HepG2 (cell line): ENCODE data around the gene LRP1B. TPM values are rescaled to one million over a fixed set of nuclear protein-coding genes. Genes with fewer than 3 reads are reported as not detected.

ENCODE experiments used
- ATAC-seq: fragments of 200-7000 bp; cut with Tn5 transposase; 3 replicates; pipeline ENCODE4 v1.9.1; 2020; ENCODE audit warnings: mild to moderate bottlenecking, moderate library complexity
- BruUV-seq: library from RNA; stranded (reverse); fragments of 400-500 nt; replicated peaks from 2 replicates; lab custom pipeline; 2021; lab: Mats Ljungman, UMichigan
- CTCF ChIA-PET: fragments of 300-600 bp; formaldehyde crosslinking; extraction: SDS; loops from one replicate; lab custom pipeline; 2021; ENCODE audit warnings: low total read pairs, inconsistent platforms, low intra/inter-chr PET ratio; lab: Yijun Ruan, JAX
- POLR2A ChIA-PET: fragments of 350-600 bp; sonication (Branson Sonifier 250); formaldehyde crosslinking; loops from one replicate; lab custom pipeline; 2020; ENCODE audit warnings: antibody characterized with exemption, inconsistent platforms; lab: Yijun Ruan, JAX
- DNase-seq: peaks from one replicate; pipeline ENCODE4 v3.0.0-alpha.2; 2015; ENCODE audit warnings: low spot score
- FAIRE-seq: peaks from 3 replicates; lab custom pipeline; 2011; peaks lifted over from hg19 to GRCh38; lab: Jason Lieb, UNC
- H2AFZ ChIP-seq: one replicate; pipeline ENCODE4 v1.6.1; 2011; ENCODE audit warnings: low read length, inconsistent platforms
- H3K27ac ChIP-seq: fragments of 300-600 bp; 3 replicates; pipeline ENCODE4 v1.8.0; 2011; ENCODE audit warnings: mixed run types, mild to moderate bottlenecking, mixed read lengths, low read length, inconsistent platforms; ENCODE audit not compliant: insufficient read depth; ENCODE audit errors: extremely low read length
- H3K27me3 ChIP-seq, 2 experiments: fragments of 200-600 bp in 1 of 2; 2 replicates in 1 of 2; 3 replicates in 1 of 2; pipeline versions ENCODE4 v1.6.0 to v1.8.0; 2011; ENCODE audit warnings: low read length in 2 of 2, mild to moderate bottlenecking in 2 of 2, moderate library complexity in 2 of 2, inconsistent platforms in 1 of 2; ENCODE audit not compliant: insufficient read depth in 2 of 2, control insufficient read depth in 1 of 2
- H3K36me3 ChIP-seq, 2 experiments: fragments of 200-600 bp in 1 of 2; replicated peaks in 1 of 2; 2 replicates in 1 of 2; 3 replicates in 1 of 2; pipeline versions ENCODE4 v1.5.1 to v1.8.0; 2011; ENCODE audit warnings: low read length in 2 of 2, inconsistent platforms in 1 of 2; ENCODE audit not compliant: insufficient read depth in 2 of 2, control insufficient read depth in 1 of 2
- H3K4me1 ChIP-seq: 2 replicates; pipeline ENCODE4 v1.5.1; 2012; ENCODE audit warnings: low read length, inconsistent platforms; ENCODE audit not compliant: insufficient read depth
- H3K4me2 ChIP-seq: 2 replicates; pipeline ENCODE4 v1.6.0; 2011; ENCODE audit warnings: low read depth, low read length, inconsistent platforms
- H3K4me3 ChIP-seq, 3 experiments: fragments of 200-600 bp in 1 of 3; sonication (generic), shearing (Covaris generic) in 1 of 3; replicated peaks in 1 of 3; 2 replicates each; pipeline ENCODE4 v1.5.1; 2011 to 2016; ENCODE audit warnings: low read length in 3 of 3, inconsistent platforms in 2 of 3, low read depth in 2 of 3, mild to moderate bottlenecking in 2 of 3, control low read depth in 1 of 3, mixed read lengths in 1 of 3; ENCODE audit not compliant: insufficient read depth in 1 of 3
- H3K79me2 ChIP-seq: one replicate; pipeline ENCODE4 v1.6.1; 2011; ENCODE audit warnings: low read length, inconsistent platforms; ENCODE audit not compliant: insufficient read depth
- H3K9ac ChIP-seq: 2 replicates; pipeline ENCODE4 v1.6.0; 2011; ENCODE audit warnings: mild to moderate bottlenecking, low read depth, low read length, inconsistent platforms; ENCODE audit not compliant: insufficient read depth
- H3K9me3 ChIP-seq: 2 replicates; pipeline ENCODE4 v1.5.1; 2012; ENCODE audit warnings: mild to moderate bottlenecking, low read length
- H4K20me1 ChIP-seq: 2 replicates; pipeline ENCODE4 v1.6.0; 2011; ENCODE audit warnings: inconsistent platforms, mild to moderate bottlenecking, low read length, moderate library complexity; ENCODE audit not compliant: insufficient read depth
- CEBPB ChIP-seq: IDR thresholded peaks from 2 replicates; pipeline ENCODE4 v1.6.1; 2011; ENCODE audit warnings: low read depth, low read length, improper control_type of control experiment, borderline replicate concordance
- FOSL2 ChIP-seq: sonication (generic); formaldehyde crosslinking; IDR thresholded peaks from 2 replicates; pipeline ENCODE4 v1.4.0; 2020; ENCODE audit warnings: missing genetic modification reagents
- HOMEZ ChIP-seq: IDR thresholded peaks from 2 replicates; pipeline ENCODE4 v1.6.1; 2016; ENCODE audit warnings: low read depth
- ISL2 ChIP-seq: sonication (generic); formaldehyde crosslinking; IDR thresholded peaks from 2 replicates; pipeline ENCODE4 v1.5.0; 2020; ENCODE audit warnings: missing genetic modification reagents
- MAFF ChIP-seq: IDR thresholded peaks from 2 replicates; pipeline ENCODE4 v1.6.1; 2011; ENCODE audit warnings: low read depth, low read length, improper control_type of control experiment
- MAFK ChIP-seq, 2 experiments: IDR thresholded peaks in 1 of 2; conservative IDR thresholded peaks in 1 of 2; 2 replicates each; pipeline ENCODE4 v1.6.1; 2011; ENCODE audit warnings: improper control_type of control experiment in 2 of 2, low read length in 2 of 2
- NFE2 ChIP-seq: sonication (generic); formaldehyde crosslinking; IDR thresholded peaks from 2 replicates; pipeline ENCODE4 v1.4.0; 2020; ENCODE audit warnings: missing genetic modification reagents
- NFE2L2 ChIP-seq: fragments of 150-350 bp; IDR thresholded peaks from 2 replicates; pipeline ENCODE4 v1.6.1; 2014; ENCODE audit warnings: low read length
- RXRA ChIP-seq: sonication (generic); formaldehyde crosslinking; IDR thresholded peaks from 2 replicates; pipeline ENCODE4 v1.5.1; 2020; ENCODE audit warnings: missing genetic modification reagents
- SATB2 ChIP-seq: sonication (generic); formaldehyde crosslinking; IDR thresholded peaks from 2 replicates; pipeline ENCODE4 v1.5.0; 2020; ENCODE audit warnings: missing genetic modification reagents
- STAG1 ChIP-seq: sonication (generic); formaldehyde crosslinking; IDR thresholded peaks from 2 replicates; pipeline ENCODE4 v1.4.0; 2020; ENCODE audit warnings: missing genetic modification reagents
- TAF15 ChIP-seq: fragments of 200-400 bp; formaldehyde crosslinking; IDR thresholded peaks from one replicate; pipeline ENCODE4 v1.6.1; 2018; ENCODE audit warnings: mild to moderate bottlenecking, low read depth, low read length; ENCODE audit not compliant: poor library complexity, severe bottlenecking
- ZFP82 ChIP-seq: sonication (generic); formaldehyde crosslinking; IDR thresholded peaks from 2 replicates; pipeline ENCODE4 v1.5.1; 2020; ENCODE audit warnings: mild to moderate bottlenecking, missing genetic modification reagents, borderline replicate concordance
- ZNF160 ChIP-seq: sonication (generic); formaldehyde crosslinking; IDR thresholded peaks from 2 replicates; pipeline ENCODE4 v1.8.0; 2022; ENCODE audit warnings: mild to moderate bottlenecking, inconsistent platforms, missing genetic modification reagents
- ZNF253 ChIP-seq: sonication (generic); formaldehyde crosslinking; IDR thresholded peaks from 2 replicates; pipeline ENCODE4 v1.8.0; 2022; ENCODE audit warnings: mild to moderate bottlenecking, missing genetic modification reagents, borderline replicate concordance
- ZNF292 ChIP-seq: sonication (generic); formaldehyde crosslinking; IDR thresholded peaks from 2 replicates; pipeline ENCODE4 v1.8.1; 2022; ENCODE audit warnings: mild to moderate bottlenecking, low read depth, missing genetic modification reagents, borderline replicate concordance
- ZNF816 ChIP-seq: sonication (generic); formaldehyde crosslinking; IDR thresholded peaks from 2 replicates; pipeline ENCODE4 v1.8.0; 2022; ENCODE audit warnings: missing genetic modification reagents, mild to moderate bottlenecking, borderline replicate concordance
- WGBS: methylation state at CpG from one replicate; pipeline ENCODE4 v1.1.6; 2017; ENCODE audit warnings: low lambda C conversion rate; 5-methylcytosine and 5-hydroxymethylcytosine counted together
- in situ Hi-C: cut with HindIII; loops from 2 replicates; pipeline ENCODE4 v1.10.0; 2017; ENCODE audit warnings: low pct_unique_long_range_greater_than_20kb; ENCODE audit not compliant: extremely low pct_ligation_motif_present
- intact Hi-C: fragments of 100-400 bp; cut with micrococcal nuclease; formaldehyde crosslinking; loops from one replicate; pipeline ENCODE4 v1.10.0; 2022; ENCODE audit not compliant: unreplicated experiment
- polyA plus RNA-seq, 8 experiments: library from polyadenylated mRNA; depleted of rRNA in 3 of 8; stranded (reverse) in 7 of 8; unstranded in 1 of 8; fragments of >200 nt; fragmentation: Illumina TruSeq in 4 of 8; extraction: Trizol in 4 of 8; gene quantifications; 2 replicates each; pipeline versions ENCODE4 v1.2.1 to v1.2.3, GENCODE V29; 2011 to 2016; ENCODE audit warnings: low read depth in 4 of 8, missing spikeins in 1 of 8, mixed read lengths in 1 of 8; ENCODE audit not compliant: insufficient read depth in 1 of 8
- total RNA-seq, 5 experiments: library from RNA; depleted of rRNA; stranded (reverse); fragments of >200 nt; fragmentation: Illumina TruSeq; extraction: Trizol; gene quantifications; 2 replicates each; pipeline ENCODE4 v1.2.3, GENCODE V29; 2016; ENCODE audit warnings: low read depth in 1 of 5
- TF ChIP-seq, protein P1 (sequence below): sonication (generic); formaldehyde crosslinking; IDR thresholded peaks from 2 replicates; pipeline ENCODE4 v1.5.0; 2020; ENCODE audit warnings: mild to moderate bottlenecking, missing genetic modification reagents, moderate library complexity

LRP1B gene
- total and polyA plus RNA-seq, 2 of the 13 experiments (the other 11 are each of a cell fraction or from before 2014, with no cell fraction given): 0.04 TPM; not detected in 1

DNA sequence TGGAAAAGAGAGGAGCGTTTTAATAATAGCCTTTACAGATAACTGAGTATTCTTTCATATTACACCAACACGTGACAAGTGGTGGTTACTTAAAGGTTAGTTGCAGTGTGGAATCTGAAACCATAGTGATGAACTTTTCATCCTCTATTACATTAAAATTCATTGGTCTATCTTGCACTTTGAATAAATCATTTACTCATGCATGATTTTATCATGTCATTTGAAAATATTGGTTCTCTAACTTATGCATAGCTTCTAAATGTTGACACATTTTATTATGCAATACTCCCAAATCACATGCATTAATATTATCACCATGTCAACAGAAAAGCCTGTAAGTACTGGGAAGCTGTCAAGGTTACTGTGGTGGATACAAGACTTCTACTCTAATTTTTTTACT, 1432.2 kb downstream of the LRP1B start:
- no peak for DNase-seq
- in situ Hi-C loops: no loop called here
- WGBS: 2% methylated on average over 2 of the region's 2 CpGs
- no peak for ATAC-seq
- no peak for FAIRE-seq
- no peak overlapping the region for H3K4me2 ChIP-seq
- H3K79me2 ChIP-seq: no peaks in the 10 kb centered on the region
- no peak overlapping the region for H2AFZ ChIP-seq
- no TSS peak for BruUV-seq
- no peak for TF ChIP-seq ZFP82 (CRISPR knock-in tag)
- no peak for TF ChIP-seq ZNF253
- no peak for TF ChIP-seq HOMEZ (CRISPR knock-in tag)
- TF ChIP-seq RXRA (CRISPR knock-in tag): no peak
- TF ChIP-seq CEBPB: peak; percentile 18; the same call in 1 of the 2 replicates
- no peak overlapping the region for H3K4me3 ChIP-seq
- intact Hi-C loops: no loop called here
- no peaks in the 10 kb centered on the region for H3K4me1 ChIP-seq
- no peaks in the 10 kb centered on the region; the same call in 1 of the 2 replicates for H4K20me1 ChIP-seq
- ChIA-PET POLR2A (no interaction called here), CTCF (no interaction called here)
- no peaks in the 10 kb centered on the region for H3K9me3 ChIP-seq
- no peaks in the 10 kb centered on the region for H3K27me3 ChIP-seq
- no peak overlapping the region for H3K9ac ChIP-seq
- H3K36me3 ChIP-seq: no peaks in the 10 kb centered on the region
- H3K27ac ChIP-seq: no peak overlapping the region

GRCh38 chr2:140696449-140696848, 1434.4 kb downstream of the LRP1B start:
- Histone ChIP-seq H3K79me2 (no peaks in the 10 kb centered on the region), H3K27me3 (no peaks in the 10 kb centered on the region), H3K4me1 (no peaks in the 10 kb centered on the region), H3K4me3 (no peak overlapping the region), H2AFZ (no peak overlapping the region), H3K4me2 (no peak overlapping the region), H3K27ac (no peak overlapping the region), H3K36me3 (no peaks in the 10 kb centered on the region), H4K20me1 (no peaks in the 10 kb centered on the region; the same call in 1 of the 2 replicates), H3K9me3 (no peaks in the 10 kb centered on the region), H3K9ac (no peak overlapping the region)
- ChIA-PET CTCF (no interaction called here), POLR2A (no interaction called here)
- 22% methylated on average over 3 of the region's 3 CpGs for WGBS
- BruUV-seq: no TSS peak
- intact Hi-C loops: loop anchor here (2.0 kb wide), 1 partner anchor 110 kb away; no protein-coding TSS in a partner anchor
- peak; percentile 7 for DNase-seq
- no peak for FAIRE-seq
- in situ Hi-C loops: no loop called here
- ATAC-seq: peak; percentile 79
- TF ChIP-seq STAG1 (CRISPR knock-in tag) (peak; percentile 40), ZNF816 (no peak), ZNF292 (CRISPR knock-in tag) (no peak), MAFK (conservative IDR thresholded peaks at IDR 0.05 in 1 of 2, IDR thresholded peaks at IDR 0.05 in 1 of 2; ENCODE audit: low read length in 2 of 2) (peak; percentile 61 to 77), TAF15 (no peak), NFE2 (CRISPR knock-in tag) (peak; percentile 93), ISL2 (CRISPR knock-in tag) (no peak), NFE2L2 (peak; percentile 93), ZNF160 (no peak), SATB2 (no peak), MAFF (peak; percentile 64), FOSL2 (CRISPR knock-in tag) (peak; percentile 61; the same call in 1 of the 2 replicates)
- TF ChIP-seq, protein P1, sequence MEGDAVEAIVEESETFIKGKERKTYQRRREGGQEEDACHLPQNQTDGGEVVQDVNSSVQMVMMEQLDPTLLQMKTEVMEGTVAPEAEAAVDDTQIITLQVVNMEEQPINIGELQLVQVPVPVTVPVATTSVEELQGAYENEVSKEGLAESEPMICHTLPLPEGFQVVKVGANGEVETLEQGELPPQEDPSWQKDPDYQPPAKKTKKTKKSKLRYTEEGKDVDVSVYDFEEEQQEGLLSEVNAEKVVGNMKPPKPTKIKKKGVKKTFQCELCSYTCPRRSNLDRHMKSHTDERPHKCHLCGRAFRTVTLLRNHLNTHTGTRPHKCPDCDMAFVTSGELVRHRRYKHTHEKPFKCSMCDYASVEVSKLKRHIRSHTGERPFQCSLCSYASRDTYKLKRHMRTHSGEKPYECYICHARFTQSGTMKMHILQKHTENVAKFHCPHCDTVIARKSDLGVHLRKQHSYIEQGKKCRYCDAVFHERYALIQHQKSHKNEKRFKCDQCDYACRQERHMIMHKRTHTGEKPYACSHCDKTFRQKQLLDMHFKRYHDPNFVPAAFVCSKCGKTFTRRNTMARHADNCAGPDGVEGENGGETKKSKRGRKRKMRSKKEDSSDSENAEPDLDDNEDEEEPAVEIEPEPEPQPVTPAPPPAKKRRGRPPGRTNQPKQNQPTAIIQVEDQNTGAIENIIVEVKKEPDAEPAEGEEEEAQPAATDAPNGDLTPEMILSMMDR: peak; percentile 47
